GM23248 (cell line): Measurements from ENCODE around the gene CEP63.

Experiments used
- EZH2 ChIP-seq: fragments of 200-600 bp; sonication (generic); IDR thresholded peaks from 2 replicates; pipeline ENCODE4 v1.6.1; 2018; ENCODE audit warnings: antibody characterized with exemption, mild to moderate bottlenecking; ENCODE audit not compliant: insufficient read depth, poor library complexity, severe bottlenecking
- EZH2phosphoT487 ChIP-seq: fragments of 200-600 bp; sonication (generic); IDR thresholded peaks from 2 replicates; pipeline ENCODE4 v1.6.1; 2018; ENCODE audit warnings: antibody characterized with exemption, moderate library complexity, mild to moderate bottlenecking, low read depth; ENCODE audit not compliant: insufficient read depth

- TF ChIP-seq EZH2phosphoT487 (no peak), EZH2 (no peak)
Observed at GRCh38 chr3:134474956-134475355, 10.9 kb upstream of the CEP63 start.
